K562 (cell line): ENCODE results near the gene TEAD3. TPM values are rescaled to one million over a fixed set of nuclear protein-coding genes. Genes with fewer than 3 reads are reported as not detected.
A peak's percentile ranks its signal among the peaks of the same experiment; 100 is the strongest.

ENCODE experiments used
- DNMT1 ChIP-seq: fragments of 450-650 bp; IDR thresholded peaks from 2 replicates; pipeline ENCODE4 v1.6.1; 2016; ENCODE audit warnings: antibody characterized with exemption, mild to moderate bottlenecking
- FOXA3 ChIP-seq, 2 experiments: fragments of 450-650 bp in 1 of 2; sonication (generic) in 1 of 2; formaldehyde crosslinking; IDR thresholded peaks in 1 of 2; conservative IDR thresholded peaks in 1 of 2; 2 replicates each; pipeline versions ENCODE4 v1.4.0 to v1.8.0; 2020 to 2022; ENCODE audit warnings: mild to moderate bottlenecking in 2 of 2, missing genetic modification reagents in 1 of 2
- HDAC8 ChIP-seq: fragments of 450-650 bp; IDR thresholded peaks from 2 replicates; pipeline ENCODE4 v1.6.1; 2016; ENCODE audit warnings: mild to moderate bottlenecking, missing genetic modification characterization, moderate library complexity, missing compliant biosample characterization
- KDM2B ChIP-seq: fragments of 250-450 bp; sonication (Bioruptor Pico); IDR thresholded peaks from 2 replicates; pipeline ENCODE4 v1.8.0; 2021; ENCODE audit warnings: mild to moderate bottlenecking, moderate library complexity
- MXI1 ChIP-seq: IDR thresholded peaks from 2 replicates; pipeline ENCODE4 v1.6.1; 2011; ENCODE audit warnings: low read depth, mild to moderate bottlenecking, improper control_type of control experiment, low read length
- NCOA1 ChIP-seq: fragments of 450-650 bp; IDR thresholded peaks from 2 replicates; pipeline ENCODE4 v1.6.1; 2016; ENCODE audit warnings: low read depth
- SMAD4 ChIP-seq: fragments of 250-450 bp; sonication (Bioruptor Pico); conservative IDR thresholded peaks from 2 replicates; pipeline ENCODE4 v1.8.0; 2021; ENCODE audit warnings: inconsistent platforms, mild to moderate bottlenecking, moderate library complexity
- SNAPC5 ChIP-seq: fragments of 250-450 bp; sonication (Bioruptor Pico); IDR thresholded peaks from 2 replicates; pipeline ENCODE4 v1.8.0; 2021; ENCODE audit warnings: moderate library complexity, mild to moderate bottlenecking, inconsistent platforms
- SREBF2 ChIP-seq: sonication (generic); formaldehyde crosslinking; IDR thresholded peaks from 2 replicates; pipeline ENCODE4 v1.4.0; 2020; ENCODE audit warnings: mild to moderate bottlenecking, missing genetic modification reagents
- SRF ChIP-seq, 2 experiments: fragments of 250-450, 450-650 bp in 1 of 2; sonication (Bioruptor Pico) in 1 of 2; sonication (generic) in 1 of 2; formaldehyde crosslinking; IDR thresholded peaks; 2 replicates each; pipeline versions ENCODE4 v1.5.0 to v1.5.1; 2020 to 2022; ENCODE audit warnings: mild to moderate bottlenecking in 1 of 2, missing genetic modification reagents in 1 of 2
- SRSF3 ChIP-seq: fragments of 200-400 bp; formaldehyde crosslinking; IDR thresholded peaks from 2 replicates; pipeline ENCODE4 v1.6.1; 2016; ENCODE audit warnings: mild to moderate bottlenecking, low read length, moderate library complexity; ENCODE audit not compliant: insufficient read depth
- TCF7 ChIP-seq: sonication (generic); IDR thresholded peaks from 2 replicates; pipeline ENCODE4 v1.6.1; 2016; ENCODE audit warnings: antibody characterized with exemption, borderline replicate concordance
- ZBTB5 ChIP-seq: fragments of 450-650 bp; IDR thresholded peaks from 2 replicates; pipeline ENCODE4 v1.6.1; 2017; ENCODE audit warnings: antibody characterized with exemption
- ZFP36 ChIP-seq: fragments of 150-350 bp; IDR thresholded peaks from 2 replicates; pipeline ENCODE4 v1.6.1; 2018; ENCODE audit warnings: low read length, low read depth; ENCODE audit not compliant: partially characterized antibody
- ZKSCAN8 ChIP-seq: fragments of 200-800 bp; sonication (Bioruptor generic); IDR thresholded peaks from 2 replicates; pipeline ENCODE4 v1.6.1; 2016; ENCODE audit warnings: missing genetic modification characterization, missing compliant biosample characterization
- ZMIZ1 ChIP-seq, 2 experiments: fragments of 150-350 bp in 1 of 2; IDR thresholded peaks; 2 replicates each; pipeline ENCODE4 v1.6.1; 2012 to 2016; ENCODE audit warnings: low read depth in 2 of 2, low read length in 2 of 2, mild to moderate bottlenecking in 1 of 2, moderate library complexity in 1 of 2
- ZNF184 ChIP-seq: sonication (generic); formaldehyde crosslinking; IDR thresholded peaks from 2 replicates; pipeline ENCODE4 v1.5.0; 2020; ENCODE audit warnings: missing genetic modification reagents
- ZNF263 ChIP-seq: sonication (generic); formaldehyde crosslinking; IDR thresholded peaks from 2 replicates; pipeline ENCODE4 v1.8.0; 2022; ENCODE audit warnings: mild to moderate bottlenecking, missing genetic modification reagents, borderline replicate concordance
- ZNF449 ChIP-seq: fragments of 250-450 bp; sonication (Bioruptor Pico); IDR thresholded peaks from 2 replicates; pipeline ENCODE4 v1.8.0; 2022; ENCODE audit warnings: moderate library complexity, mild to moderate bottlenecking, inconsistent platforms
- ZNF57 ChIP-seq: fragments of 450-650 bp; formaldehyde crosslinking; IDR thresholded peaks from 2 replicates; pipeline ENCODE4 v1.4.0; 2020; ENCODE audit warnings: mild to moderate bottlenecking, moderate library complexity
- polyA plus RNA-seq, 8 experiments: library from polyadenylated mRNA; depleted of rRNA in 4 of 8; stranded (reverse) in 5 of 8; unstranded in 3 of 8; fragments of >200 nt; fragmentation: Nextera tagmentation in 2 of 8; fragmentation: Illumina TruSeq in 1 of 8; extraction: Ambion mirVana in 2 of 8; extraction: Trizol in 1 of 8; gene quantifications; 2 replicates each; pipeline versions ENCODE4 v1.2.1 to v1.2.3, GENCODE V29; 2011 to 2014; ENCODE audit warnings: inconsistent platforms in 1 of 8, missing spikeins in 1 of 8
- total RNA-seq, 7 experiments: library from RNA; depleted of rRNA in 6 of 7; stranded (reverse); fragments of >200 nt in 6 of 7; fragmentation: Illumina TruSeq in 2 of 7; extraction: Trizol in 2 of 7; gene quantifications; 2 replicates each; pipeline versions ENCODE4 v1.2.1 to v1.2.3, GENCODE V29; 2011 to 2021; ENCODE audit warnings: low replicate concordance in 1 of 7

The TEAD3 gene
- total and polyA plus RNA-seq, 9 of the 15 experiments (the other 6 are each of a cell fraction or from before 2014, with no cell fraction given), result 0.63 to 13.2 (median 3.3) TPM

- no peak for TF ChIP-seq ZMIZ1 (IDR thresholded peaks at IDR 0.05; ENCODE audit: low read depth in 2 of 2, low read length in 2 of 2)
- peak; percentile 27; the same call in 1 of the 2 replicates for TF ChIP-seq NCOA1
- no peak for TF ChIP-seq SRSF3
- no peak for TF ChIP-seq SREBF2
- peak; percentile 15; the same call in 1 of the 2 replicates for TF ChIP-seq KDM2B (CRISPR knock-in tag)
- TF ChIP-seq TCF7, result no peak
- TF ChIP-seq FOXA3 (CRISPR knock-in tag; conservative IDR thresholded peaks at IDR 0.05 in 1 of 2, IDR thresholded peaks at IDR 0.05 in 1 of 2), result peak in 1 of 2 experiments; percentile 88; a peak in 2 of 4 replicates
- TF ChIP-seq ZKSCAN8 (CRISPR knock-in tag), result 0 out of 2 replicates have a peak, but pooled peaks have one; percentile 42
- TF ChIP-seq SMAD4 (CRISPR knock-in tag), result 0 out of 2 replicates have a peak, but pooled peaks have one; percentile 68
- TF ChIP-seq ZNF184, result no peak
- no peak for TF ChIP-seq ZNF449 (CRISPR knock-in tag)
- no peak; a peak in 1 of 4 replicates for TF ChIP-seq SRF (CRISPR knock-in tag; IDR thresholded peaks at IDR 0.05)
- TF ChIP-seq DNMT1, result no peak
- no peak for TF ChIP-seq SNAPC5 (CRISPR knock-in tag)
- no peak for TF ChIP-seq ZNF57 (CRISPR knock-in tag)
- TF ChIP-seq ZBTB5, result no peak
- TF ChIP-seq ZFP36, result no peak
- TF ChIP-seq MXI1, result no peak
- peak; percentile 89 for TF ChIP-seq ZNF263
- no peak; the same call in 1 of the 2 replicates for TF ChIP-seq HDAC8 (tag)
Measured at GRCh38 chr6:35497571-35498421, 917 bp upstream of the TEAD3 start (continued).
